Activated CD8-positive, alpha-beta memory T cell treated with anti-CD3 and anti-CD28 coated beads for 24 hours (primary cell): Measurements from ENCODE around the gene GPR78.

Experiments
- DNase-seq: peaks from one replicate; pipeline ENCODE4 v3.0.0-alpha.2; 2020

The GPR78 gene

DNA sequence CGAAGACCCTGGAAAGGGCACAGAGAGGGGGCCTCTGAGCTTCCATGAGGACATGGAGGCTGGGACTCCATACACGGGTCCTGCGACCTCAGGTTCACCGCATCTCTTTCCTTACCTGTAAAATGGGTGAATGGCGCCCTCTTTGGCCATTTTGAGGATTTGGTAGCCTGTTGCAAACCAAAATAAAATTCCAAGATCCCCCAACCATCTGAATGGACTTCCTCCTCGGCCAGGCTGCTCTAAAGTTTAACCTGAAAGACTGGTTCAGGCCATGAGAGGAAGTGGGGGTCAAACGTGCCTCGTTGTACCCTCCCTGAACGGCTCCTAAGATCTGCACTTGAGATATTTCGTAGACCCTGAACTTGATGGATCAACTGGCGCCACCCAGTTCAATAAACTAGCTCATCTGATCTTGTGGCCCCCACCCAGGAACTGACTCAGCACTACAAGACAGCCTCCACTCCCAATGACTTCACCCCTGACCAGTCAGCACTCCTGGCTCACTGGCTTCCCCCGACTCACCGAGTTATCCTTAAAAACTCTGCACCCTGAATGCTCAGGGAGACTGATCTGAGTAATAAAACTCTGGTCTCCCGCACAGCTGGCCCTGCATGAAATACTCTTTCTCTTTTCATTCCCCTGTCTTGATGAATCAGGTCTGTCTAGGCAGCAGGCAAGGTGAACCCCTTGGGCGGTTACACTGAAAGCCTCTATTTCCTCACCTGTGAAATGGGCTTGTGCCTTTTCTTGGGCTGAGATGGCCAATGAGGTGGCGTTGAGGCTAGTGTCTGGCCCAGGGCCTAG is 32.9 kb upstream of the GPR78 start:
- DNase-seq, result no peak

DNA sequence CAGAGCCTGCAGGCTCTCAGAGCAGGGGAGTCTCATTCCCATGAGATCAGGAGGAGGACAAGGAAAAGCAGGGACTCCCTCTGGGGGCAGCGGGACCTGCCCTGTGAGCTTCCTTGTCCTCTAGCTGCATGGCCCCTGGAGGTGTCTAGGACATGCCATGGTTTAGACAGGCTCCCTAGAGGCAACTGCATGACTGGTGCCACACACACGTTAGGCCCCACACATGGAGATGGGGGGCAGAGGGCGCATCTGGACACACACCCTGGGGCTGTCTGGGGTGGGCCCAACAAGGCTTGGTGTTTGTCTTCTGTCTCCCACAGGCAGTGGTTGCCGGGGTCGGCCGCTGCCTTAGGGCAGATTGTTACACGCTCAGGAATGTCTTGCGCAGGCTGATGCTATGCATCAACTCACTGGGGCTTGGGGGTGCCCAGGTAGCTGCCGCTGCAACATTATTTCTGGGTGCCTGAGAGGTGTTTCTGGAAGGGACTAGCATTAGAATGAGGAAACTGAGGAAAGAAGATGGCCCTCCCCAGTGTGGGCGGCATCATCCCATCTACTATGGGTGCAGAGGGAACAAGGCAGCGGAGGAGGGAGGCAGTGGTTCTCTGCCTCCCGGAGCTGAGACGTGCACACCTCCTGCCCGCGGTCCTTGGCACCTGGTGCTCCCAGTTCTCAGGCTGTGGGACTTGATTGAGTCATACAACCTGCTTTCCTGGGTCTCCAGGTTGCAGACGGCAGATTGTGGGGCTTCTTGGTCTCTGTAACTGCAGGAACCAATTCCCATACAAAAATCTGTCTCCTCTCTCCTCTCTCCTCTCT is 32.1 kb upstream of the GPR78 start:
- no peak for DNase-seq

DNA sequence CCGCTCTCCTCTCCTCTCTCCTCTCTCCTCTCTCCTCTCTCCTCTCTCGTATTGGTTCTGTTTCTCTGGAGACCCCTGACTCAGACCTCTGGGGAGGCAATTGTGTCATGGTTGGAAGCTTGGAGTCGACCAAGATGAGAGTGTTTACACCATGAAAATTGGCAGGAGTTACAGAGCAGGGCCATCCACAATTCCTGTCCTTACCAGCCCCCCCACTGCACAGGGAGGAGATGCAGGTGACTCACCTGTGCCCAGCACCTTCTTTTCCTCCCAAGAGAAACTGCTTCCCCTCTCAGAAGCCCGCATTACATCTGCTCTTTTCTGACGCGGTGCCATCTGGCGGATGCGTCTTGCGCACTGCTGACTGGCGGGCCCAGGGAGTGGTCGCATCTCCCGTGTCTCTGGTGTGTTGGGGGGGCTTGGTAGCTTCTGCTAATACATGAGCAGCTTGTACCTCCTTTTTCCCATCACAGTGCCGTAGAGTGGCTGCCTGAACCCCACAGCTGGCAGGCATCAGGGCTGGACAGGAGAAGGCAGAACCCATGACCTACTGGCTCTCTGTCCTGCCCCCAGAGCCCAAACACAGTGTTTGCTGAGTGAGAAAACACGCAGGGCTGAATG is 31.4 kb upstream of the GPR78 start:
- DNase-seq, result no peak

DNA sequence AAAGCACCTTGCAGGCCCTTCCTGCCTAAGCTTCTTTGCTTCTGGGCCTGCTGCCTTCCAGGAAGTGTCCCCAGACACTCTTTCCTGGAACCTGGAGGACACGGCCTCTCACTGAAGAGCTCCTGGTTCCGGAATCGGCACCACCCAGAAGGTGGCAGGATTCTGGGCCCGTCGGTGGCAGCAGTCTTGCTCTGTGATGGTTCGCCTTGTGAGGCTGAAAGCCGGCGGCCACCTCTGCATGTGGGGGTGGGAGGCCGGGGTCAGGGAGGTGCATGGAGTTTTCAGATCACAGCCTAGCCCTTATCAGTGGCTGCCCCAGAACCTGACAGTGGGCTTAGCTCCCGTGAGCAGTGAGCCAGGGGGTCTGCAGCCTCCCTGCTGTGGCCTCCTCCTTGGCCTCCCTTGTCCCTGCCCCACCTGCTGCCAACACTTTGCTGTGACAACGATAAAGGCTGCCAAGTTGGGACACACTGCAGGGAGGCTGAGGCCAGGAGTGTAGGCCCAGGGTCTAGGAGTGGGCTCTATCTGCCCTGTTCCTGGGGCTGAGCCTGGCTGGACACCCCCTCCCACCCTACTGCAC is 30.8 kb upstream of the GPR78 start:
- no peak for DNase-seq

DNA sequence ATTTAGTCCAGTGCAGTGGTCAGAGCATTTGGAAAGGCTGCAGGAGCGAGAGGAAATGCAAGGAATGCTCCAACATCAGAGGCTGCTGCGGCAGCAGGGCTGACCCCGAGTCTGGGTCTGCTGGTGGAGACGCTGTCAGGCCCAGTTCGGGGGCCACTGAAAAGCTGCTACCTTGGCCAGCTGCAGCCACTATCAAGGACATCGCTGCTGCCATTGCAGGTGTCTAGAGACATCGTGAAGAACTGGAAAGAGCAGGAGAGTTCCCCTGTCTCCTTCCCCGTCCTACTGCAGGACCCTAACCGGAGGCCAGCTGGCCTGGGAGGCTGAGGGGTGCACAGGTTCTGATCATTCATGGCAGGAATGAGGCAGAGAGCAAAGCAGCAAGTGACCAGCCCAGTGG is 29.5 kb upstream of the GPR78 start:
- DNase-seq, result no peak

DNA sequence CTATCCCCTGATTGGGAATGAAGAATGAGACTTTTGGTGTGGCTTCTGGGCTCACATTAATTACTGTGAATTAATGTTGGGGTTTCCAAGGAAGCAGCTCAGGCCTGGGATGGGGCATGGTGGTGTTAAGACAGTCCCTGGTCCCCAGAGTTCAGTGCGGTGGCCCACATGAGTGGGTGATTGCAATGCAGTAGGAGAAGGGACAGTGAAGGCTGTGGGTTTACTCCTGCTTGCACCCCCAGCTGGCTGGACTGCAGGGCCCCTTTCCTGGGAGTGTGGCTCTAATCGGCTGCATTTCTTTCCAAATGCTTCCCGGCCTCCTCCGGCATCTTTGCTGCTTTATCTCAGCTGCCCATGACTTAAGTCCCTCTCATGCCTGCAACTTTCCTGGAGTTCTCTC is 28.2 kb upstream of the GPR78 start:
- no peak for DNase-seq

DNA sequence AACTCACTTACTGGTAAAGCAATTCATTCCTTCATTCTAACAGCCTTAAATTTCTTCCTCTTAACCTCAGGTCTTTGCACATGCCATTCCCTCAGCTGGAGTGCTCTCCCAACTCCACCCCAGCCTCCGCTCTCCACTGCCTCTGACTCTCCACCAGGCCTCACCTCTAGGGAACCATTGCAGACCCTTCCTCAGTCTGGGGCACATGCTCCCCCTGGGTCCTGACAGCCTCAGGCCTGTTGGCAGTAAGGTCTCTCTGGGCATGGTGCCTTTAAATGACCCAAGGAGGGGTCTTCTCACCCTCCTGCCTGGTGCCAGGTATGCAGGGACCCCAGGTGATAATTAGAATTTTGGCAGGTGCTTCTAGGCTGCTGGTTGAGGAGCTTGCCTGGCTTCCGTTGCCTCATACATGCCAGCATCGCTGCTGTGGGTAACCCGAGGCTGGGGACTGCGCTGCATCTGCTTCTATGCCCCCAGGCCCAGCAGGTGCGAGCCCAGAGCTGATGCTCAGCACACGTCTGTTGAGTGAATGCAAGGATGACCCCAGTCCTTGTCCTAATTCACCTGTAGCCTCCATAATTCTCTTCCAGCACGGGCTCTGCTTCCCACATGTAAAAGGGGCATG is 27.5 kb upstream of the GPR78 start:
- no peak for DNase-seq

DNA sequence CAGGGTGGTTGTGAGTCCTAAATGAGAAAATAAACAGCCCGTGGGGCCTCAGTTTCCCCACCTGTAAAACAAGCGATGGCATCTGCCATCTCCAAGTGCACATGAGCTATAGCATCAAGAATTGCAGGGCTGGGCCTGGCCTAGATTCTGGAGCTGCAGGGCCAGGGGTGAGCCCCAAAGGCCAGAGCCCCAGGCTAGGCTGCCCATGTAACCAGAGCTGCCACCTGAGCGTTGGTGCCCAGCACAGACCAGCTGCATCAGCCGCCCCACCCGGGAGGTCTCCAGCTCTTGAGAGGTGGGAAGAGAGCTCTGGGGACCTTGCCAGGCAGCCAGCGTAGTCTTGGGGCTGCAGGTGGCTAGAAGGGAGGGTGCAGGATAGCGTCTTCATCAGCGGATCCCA is 27.0 kb upstream of the GPR78 start:
- no peak for DNase-seq

DNA sequence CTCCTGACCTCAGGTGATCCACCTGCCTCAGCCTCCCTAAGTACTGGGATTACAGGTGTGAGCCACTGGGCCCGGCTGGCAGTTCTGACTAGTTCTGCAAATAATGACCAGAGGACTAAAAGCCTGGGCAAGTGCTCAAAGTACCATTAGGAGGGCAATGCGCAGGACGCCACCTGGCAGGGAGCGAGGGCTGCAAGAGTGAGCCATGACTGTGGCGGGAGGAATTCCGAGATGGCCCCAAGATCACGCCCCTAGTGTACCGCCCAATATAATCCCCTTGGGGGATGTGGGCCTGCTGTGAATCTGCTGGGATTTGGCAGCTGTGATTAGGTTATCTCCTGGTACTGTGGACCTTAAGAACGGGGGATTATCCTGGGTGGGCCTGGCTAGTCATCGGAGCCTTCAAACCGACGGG is 26.2 kb upstream of the GPR78 start:
- DNase-seq, result no peak

DNA sequence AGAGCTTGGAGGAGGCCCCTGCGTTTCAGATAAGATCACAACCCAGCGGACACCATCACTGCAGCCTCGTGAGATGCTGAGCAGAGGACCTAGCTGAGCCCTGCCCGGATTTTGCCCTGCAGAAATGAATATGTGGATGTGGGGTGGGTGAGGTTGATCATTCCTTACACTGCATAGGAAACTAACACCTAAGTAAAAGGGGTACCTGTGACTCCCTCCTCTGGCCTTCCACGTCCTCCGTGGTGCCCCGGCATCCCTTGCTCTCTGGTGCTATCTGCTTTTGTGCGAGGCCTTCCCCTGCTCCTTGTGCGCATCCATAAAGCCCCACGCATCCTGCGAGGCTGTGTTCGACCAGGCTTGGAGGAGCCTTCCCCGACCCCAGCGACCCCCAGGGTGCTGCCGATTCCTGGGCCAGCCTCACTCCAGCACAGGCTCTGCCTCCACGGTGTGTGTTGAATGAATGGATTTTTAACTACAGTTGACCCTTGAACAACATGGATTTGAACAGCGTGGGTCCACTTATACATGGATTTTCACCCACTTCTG is 25.6 kb upstream of the GPR78 start:
- no peak for DNase-seq

DNA sequence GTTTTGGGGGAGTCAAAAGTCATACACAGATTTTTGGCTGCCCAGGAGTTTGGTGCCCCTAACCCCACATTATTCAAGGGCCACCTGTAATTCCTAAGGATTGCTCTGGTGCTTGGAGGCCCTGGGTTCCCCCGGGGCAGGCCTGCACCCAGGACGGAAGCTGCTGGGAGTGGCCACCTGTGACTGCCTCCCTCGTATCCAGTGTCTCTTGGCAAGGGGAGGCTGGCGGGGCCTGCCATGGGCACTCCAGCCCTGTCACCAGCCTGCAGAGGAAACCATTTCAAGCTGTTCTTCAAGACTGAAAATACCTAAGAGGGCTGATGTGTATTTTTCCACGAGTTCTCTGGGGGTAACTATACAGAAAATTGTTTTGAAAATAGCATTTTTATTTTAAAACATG is 24.5 kb upstream of the GPR78 start:
- DNase-seq, result no peak

DNA sequence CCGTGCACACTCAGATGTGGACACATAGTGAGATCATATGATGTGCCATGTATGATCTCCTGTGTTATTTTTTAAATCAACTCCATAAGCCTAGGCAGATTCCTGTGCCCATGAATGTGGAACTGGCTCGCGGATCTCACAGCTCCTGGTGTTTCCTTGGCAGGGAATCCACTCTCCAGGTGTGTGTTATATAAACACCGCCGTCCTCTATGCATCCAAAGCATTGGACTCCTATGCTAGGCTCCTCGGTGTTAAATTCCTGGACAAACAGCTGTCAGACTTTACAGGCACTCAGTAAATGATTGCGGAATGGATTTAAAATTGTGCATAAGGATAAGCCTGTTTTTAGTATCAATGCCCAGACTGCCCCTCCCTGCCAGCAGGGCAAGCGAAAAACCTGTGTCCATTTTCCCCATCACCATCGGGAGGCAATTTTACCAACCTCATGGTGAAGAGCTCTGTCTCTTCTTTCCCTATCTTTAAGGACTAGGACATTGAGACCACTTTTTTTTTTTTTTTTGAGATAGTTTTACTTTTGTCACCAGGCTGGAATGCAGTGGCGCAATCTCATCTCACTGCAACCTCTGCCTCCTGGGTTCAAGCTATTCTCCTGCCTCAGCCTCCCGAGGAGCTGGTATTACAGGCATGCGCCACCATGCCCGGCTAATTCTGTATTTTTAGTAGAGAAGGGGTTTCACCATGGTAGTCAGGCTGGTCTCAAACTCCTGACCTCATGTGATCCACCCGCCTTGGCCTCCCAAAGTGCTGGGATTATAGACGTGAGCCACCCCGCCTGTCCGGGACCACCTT is 23.6 kb upstream of the GPR78 start:
- no peak for DNase-seq

DNA sequence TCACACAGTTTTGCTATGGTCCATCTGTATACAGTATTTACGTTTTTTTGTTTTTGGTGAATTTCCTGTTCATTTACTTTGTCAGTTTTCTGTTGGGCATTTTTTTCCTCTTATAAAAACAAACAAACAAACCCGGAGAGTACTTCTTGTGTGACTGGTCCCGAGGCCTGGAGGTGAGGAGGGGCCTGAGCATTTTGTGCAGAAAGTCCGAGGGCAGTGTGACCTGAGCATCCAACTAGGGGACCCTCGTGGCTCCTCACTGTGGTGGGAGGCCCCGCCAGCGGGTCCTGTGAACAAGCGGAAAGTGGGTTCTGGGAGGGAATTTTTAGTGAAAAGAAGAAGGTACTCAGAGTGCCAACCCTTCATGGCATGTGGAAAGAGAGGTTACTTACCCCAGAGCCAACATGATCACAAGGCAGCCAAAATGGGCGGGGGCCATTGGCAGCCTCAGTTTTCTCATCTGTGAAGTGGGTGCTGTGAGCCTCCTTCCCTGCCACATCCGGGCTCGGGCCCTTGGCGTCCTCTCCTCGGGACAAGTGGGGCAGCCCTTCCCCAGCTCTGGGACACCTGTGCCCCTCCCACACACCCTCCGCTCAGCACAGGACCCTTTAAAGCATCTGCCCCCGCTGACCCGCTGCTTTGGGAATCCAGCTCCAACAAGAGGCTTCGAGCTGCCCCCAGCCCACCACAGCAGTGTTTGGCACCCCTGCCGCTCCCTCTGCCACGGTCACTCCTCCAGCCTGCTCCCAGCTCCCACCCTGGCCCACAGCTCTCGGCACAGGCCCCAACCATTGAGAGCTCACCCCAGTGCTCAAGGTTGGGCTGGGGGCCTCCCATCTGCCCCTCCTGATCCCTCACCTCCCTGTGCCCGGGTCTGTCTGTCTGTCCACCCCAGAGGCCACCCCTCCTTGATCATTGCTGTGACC is 22.8 kb upstream of the GPR78 start:
- DNase-seq, result no peak

DNA sequence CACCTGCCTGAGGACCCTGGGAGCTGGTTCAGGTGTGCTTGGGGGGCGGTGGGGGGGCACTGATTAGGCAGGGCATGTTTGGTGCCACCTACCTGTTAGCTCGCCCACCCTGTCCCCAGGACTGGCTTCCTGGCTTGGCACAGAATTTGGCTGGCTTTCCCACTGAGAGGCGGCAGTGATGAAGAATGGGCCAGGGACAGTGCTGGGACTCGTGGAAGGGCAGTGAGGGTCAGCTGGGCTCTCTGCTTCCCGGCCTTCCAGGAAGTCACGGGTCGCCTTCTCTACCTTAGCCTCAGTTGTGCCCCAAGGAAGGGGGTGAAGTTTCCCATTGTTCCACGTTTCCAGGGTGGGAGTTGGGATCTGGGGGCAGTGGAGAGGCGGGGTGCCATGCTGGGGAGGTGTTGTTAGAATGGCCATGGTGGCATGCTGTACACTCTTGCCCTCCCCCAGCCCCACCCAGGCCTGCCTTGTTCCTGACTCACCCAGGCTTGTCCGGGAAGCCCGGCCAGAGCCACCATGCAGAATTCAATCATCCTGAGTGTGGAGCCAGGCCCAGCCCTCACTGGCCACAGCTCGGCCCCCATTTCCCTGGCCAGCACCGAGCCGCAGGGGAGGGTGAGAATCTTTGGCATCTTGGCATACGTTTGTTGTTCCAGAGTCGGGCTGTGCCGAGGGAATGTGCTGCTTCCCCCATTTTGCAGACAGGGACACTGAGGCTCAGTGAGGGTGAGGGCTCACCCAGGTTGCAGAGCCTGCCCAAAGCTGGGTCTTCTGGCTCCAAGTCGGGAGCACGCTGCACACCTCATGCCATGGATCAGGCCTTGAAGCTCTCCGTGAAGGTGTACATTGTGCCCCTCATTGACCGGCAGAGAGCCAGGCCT is 21.9 kb upstream of the GPR78 start:
- no peak for DNase-seq

DNA sequence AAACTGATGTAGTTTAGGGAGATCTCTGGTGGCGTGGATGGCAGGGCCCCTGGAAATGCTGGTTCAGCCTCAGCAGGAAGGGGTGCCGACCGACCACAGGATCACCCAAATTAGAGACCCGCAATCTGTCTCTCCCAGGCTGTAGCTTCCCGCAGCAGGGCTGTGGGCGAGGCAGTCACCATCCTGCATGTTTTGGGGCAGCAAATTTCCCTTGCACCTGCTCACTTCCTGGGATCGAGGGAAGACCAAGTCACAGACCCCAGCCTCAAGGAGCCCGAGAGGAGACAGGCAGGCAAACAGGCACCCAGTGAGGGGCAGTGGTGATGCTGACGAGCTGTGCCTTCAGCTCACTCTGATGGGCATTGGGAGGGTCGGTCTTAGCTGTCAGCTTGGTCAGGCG is 21.2 kb upstream of the GPR78 start:
- no peak for DNase-seq

DNA sequence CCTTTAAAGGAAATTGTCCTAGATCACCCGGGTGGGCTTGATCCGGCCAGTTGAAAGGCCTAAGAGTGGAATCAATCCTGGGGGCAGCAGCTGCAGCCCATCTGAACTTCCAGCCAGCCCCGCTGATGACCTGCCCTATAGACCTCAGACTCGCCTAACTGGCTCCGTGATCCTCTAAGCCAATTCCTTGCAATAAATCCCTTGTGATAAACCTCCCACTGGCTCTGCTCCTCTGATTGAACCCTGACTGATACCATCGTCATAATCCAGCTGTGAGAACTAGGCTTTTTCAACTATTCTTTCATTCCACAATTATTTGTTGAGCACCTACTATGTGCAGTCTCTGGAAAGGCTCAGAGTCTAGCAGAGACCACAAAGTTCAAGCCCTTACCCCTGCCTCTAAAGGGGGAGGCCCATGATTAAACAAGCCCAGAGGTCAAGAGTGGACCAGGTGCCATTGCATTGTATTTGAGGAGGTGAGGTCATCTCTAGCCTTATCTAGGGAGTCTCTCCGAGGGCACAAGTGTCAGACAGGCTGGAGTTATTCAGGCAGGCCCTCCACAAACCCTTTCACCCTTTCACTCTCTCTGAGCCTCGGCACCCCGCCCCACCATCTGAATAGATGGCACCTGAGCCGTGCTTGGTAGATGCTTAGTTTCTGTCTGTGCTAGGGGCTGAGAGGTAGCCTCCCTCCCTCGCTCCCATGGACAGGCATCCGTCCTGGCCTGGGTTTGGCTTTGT is 20.5 kb upstream of the GPR78 start:
- no peak for DNase-seq

DNA sequence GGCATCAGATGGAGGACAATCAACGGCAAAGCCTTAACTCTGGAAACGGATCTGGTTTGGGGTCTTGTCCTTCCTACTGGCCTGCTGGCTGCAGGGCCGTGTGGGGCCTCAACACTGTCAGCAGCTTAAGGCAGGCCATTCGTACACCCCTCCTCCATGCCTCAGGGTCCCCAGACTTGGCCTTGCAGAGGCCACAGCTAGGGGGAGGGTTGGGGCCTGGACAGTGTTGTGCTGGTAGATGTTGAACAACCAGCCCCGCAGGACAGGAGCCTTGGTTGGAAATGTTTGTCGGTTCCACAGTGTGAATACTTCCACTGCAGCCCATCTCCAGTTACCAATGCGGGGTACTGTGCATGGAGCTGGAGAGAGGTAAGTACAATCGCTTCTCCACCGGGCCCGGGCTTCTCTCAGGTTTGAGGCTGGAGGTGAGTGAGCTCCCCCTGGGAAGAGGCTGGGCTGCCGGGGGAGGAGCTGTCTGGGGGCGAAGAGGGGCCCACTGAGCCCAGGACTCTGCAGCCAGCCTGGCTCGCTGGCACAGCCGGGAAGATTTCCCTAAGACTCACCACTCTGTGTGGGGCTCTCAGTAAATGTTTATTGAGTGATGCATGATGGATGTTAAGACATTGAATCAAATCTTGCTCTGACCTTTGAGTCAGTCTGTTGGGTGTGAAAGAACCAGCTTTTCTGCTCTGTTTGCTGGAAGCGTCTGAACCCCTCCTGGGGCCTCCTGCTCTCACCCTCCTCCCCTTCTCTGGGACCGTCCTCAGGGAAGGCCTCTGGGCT is 19.7 kb upstream of the GPR78 start:
- no peak for DNase-seq

DNA sequence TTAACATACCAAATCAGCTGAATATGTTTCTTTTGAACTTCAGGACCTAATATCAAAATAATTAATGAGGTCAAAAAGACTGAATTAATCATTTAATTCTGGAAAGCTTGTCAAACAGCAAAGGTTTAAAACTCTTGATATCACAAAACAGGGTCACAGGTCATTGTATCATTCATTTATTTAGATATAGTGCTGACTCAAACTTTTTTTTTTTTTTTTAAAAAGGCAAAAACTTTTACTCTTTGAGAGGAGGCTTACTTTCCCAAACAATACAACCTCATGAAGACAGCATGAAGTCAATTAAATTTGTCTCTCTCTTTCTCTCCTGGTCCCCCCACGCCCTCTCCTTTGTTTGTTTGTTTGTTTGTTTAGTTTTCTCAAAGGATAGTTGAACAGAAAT is 15.6 kb upstream of the GPR78 start:
- DNase-seq, result no peak
